Common myeloid progenitor, CD34-positive (primary cell): ENCODE results near the gene FAM13A.
"Not testable (repeated sequence)": the region's sequence is repeated elsewhere in the genome, so short reads cannot be mapped to it uniquely, and the experiment has no call there.

Experiments
- CTCF ChIA-PET: fragments of 350-600 bp; sonication (Branson Sonifier 250); formaldehyde crosslinking; loops from one replicate; lab custom pipeline; 2021; ENCODE audit warnings: antibody characterized with exemption; lab: Charles Lee
- POLR2A ChIA-PET: fragments of 350-600 bp; sonication (Branson Sonifier 250); formaldehyde crosslinking; loops from one replicate; lab custom pipeline; 2021; ENCODE audit warnings: antibody characterized with exemption; lab: Charles Lee
- DNase-seq, 3 donors: peaks; one replicate each; pipeline versions ENCODE4 v3.0.0 to v3.0.0-alpha.2; 2013
- H3K27ac ChIP-seq, 2 experiments: 1 replicate in 1 of 2; 2 replicates in 1 of 2; pipeline ENCODE4 v1.7.0; 2013; ENCODE audit warnings: inconsistent platforms in 2 of 2, low read length in 2 of 2, mild to moderate bottlenecking in 2 of 2, low read depth in 1 of 2, moderate library complexity in 1 of 2; ENCODE audit not compliant: severe bottlenecking in 2 of 2, insufficient read depth in 1 of 2, poor library complexity in 1 of 2
- H3K27me3 ChIP-seq, 5 experiments: replicated peaks in 2 of 5; 1 replicate in 3 of 5; 2 replicates in 2 of 5; pipeline versions ENCODE4 v1.6.1 to v1.7.0; 2013; ENCODE audit warnings: low read length in 4 of 5, mild to moderate bottlenecking in 2 of 5, moderate library complexity in 2 of 5, inconsistent platforms in 1 of 5; ENCODE audit not compliant: insufficient read depth in 5 of 5, control insufficient read depth in 4 of 5
- H3K36me3 ChIP-seq, 4 experiments: 1 replicate in 2 of 4; 2 replicates in 2 of 4; pipeline versions ENCODE4 v1.6.1 to v1.7.0; 2013; ENCODE audit warnings: low read length in 3 of 4, control low read depth in 1 of 4, mild to moderate bottlenecking in 1 of 4; ENCODE audit not compliant: control insufficient read depth in 4 of 4, insufficient read depth in 4 of 4
- H3K4me1 ChIP-seq, 4 experiments: 1 replicate in 3 of 4; 2 replicates in 1 of 4; pipeline versions ENCODE4 v1.6.1 to v1.7.1; 2013; ENCODE audit warnings: low read length in 3 of 4, mild to moderate bottlenecking in 3 of 4, control low read depth in 1 of 4, inconsistent platforms in 1 of 4, moderate library complexity in 1 of 4; ENCODE audit not compliant: control insufficient read depth in 4 of 4, insufficient read depth in 4 of 4; ENCODE audit errors: control extremely low read depth in 1 of 4
- H3K4me3 ChIP-seq, 7 experiments: 1 replicate in 4 of 7; 2 replicates in 3 of 7; pipeline versions ENCODE4 v1.5.1 to v1.7.0; 2013; ENCODE audit warnings: mild to moderate bottlenecking in 7 of 7, low read length in 6 of 7, moderate library complexity in 6 of 7, inconsistent platforms in 2 of 7, low read depth in 2 of 7, control low read depth in 1 of 7; ENCODE audit not compliant: insufficient read depth in 4 of 7, control insufficient read depth in 1 of 7; ENCODE audit errors: extremely low read depth in 1 of 7
- H3K9me3 ChIP-seq, 5 experiments: 1 replicate in 4 of 5; 2 replicates in 1 of 5; pipeline versions ENCODE4 v1.6.1 to v1.7.1; 2013; ENCODE audit warnings: low read length in 4 of 5, mild to moderate bottlenecking in 2 of 5, inconsistent platforms in 1 of 5, low read depth in 1 of 5, moderate library complexity in 1 of 5; ENCODE audit not compliant: control insufficient read depth in 4 of 5, insufficient read depth in 2 of 5; ENCODE audit errors: control extremely low read depth in 1 of 5
- WGBS: methylation state at CpG from one replicate; pipeline ENCODE4 v1.1.5; 2013; ENCODE audit not compliant: insufficient coverage; 5-methylcytosine and 5-hydroxymethylcytosine counted together

Gene FAM13A

DNA sequence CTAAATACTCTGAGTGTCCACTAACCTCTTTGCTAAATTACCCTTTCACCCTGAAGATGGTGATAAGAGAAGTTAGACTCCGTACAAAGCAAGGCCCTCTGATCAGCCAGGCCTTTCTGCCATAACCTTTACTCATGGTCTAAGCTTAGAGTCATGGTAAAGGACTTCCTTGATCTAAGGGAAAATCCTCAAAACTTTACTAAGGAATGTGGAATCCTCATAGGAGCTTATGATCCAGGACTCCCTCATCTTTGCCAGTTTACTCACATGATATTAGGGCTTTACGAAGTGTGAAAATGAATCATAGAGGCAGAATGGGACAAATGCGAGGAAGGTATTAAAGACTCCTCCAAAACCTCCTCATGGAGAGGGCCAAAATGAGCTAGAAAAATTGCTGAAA lies 7.9 kb upstream of the FAM13A start:
- CTCF ChIA-PET, result interaction anchor here (1.6 kb wide), 1 partner anchor 9 kb away, joined by 7 read pairs; no protein-coding TSS in a partner anchor
- Histone ChIP-seq H3K27ac (no peak overlapping the region), H3K4me3 (no peak overlapping the region), H3K4me1 (peaks cover 0 to 8% (median 3%) of the 10 kb centered on the region in 4 experiments), H3K27me3 (no peaks in the 10 kb centered on the region), H3K36me3 (no peaks in the 10 kb centered on the region), H3K9me3 (peaks cover 0 to 7% (median 2%) of the 10 kb centered on the region in 5 experiments)
- WGBS, result 100% methylated on average over 2 of the region's 3 CpGs
- no peak for DNase-seq
- POLR2A ChIA-PET, result no interaction called here

DNA sequence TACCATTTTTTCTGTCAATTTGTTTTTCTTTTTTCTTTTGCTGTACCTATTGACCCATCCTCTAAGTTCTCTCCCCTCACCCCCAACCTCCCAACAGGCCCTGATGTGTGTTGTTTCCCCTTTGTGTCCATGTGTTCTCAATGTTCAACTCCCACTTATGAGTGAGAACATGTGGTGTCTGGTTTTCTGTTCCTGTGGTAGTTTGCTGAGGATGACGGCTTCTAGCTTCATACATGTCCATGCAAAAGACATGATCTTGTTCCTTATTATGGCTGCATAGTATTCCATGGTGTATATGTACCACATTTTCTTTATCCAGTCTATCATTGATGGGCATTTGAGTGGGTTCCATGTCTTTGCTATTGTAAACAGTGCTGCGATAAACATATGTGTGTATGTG lies 859 bp upstream of the FAM13A start:
- peak overlapping the region in 1 of 7 experiments; percentile 80 for H3K4me3 ChIP-seq
- no CpG with 5 or more reads among the region's 2 CpGs for WGBS
- CTCF ChIA-PET, result interaction anchor here (1.5 to 1.6 kb wide), 3 partner anchors 10 to 240 kb away, joined by 3 to 6 read pairs (median 4); no protein-coding TSS in a partner anchor
- H3K36me3 ChIP-seq, H3K27me3 ChIP-seq, H3K9me3 ChIP-seq, POLR2A ChIA-PET, DNase-seq: not testable (repeated sequence)
- H3K4me1 ChIP-seq, result peaks cover 13 to 40% (median 24%) of the 10 kb centered on the region in 4 experiments
- peak overlapping the region in 1 of 2 experiments; percentile 85 for H3K27ac ChIP-seq

GRCh38 chr4:89056292-89056952 lies 563 bp downstream of the FAM13A start:
- H3K4me3 ChIP-seq, result peak overlapping the region in 6 of 7 experiments; percentile 54 to 80 (median 69)
- WGBS, result 20% methylated on average over 1 of the region's 2 CpGs
- H3K4me1 ChIP-seq, result peaks cover 13 to 40% (median 24%) of the 10 kb centered on the region in 4 experiments
- H3K27me3 ChIP-seq, result no peaks in the 10 kb centered on the region
- peak overlapping the region; percentile 48 to 85 for H3K27ac ChIP-seq
- POLR2A ChIA-PET, result interaction anchor here (0.6 kb wide), 1 partner anchor 13 kb away, joined by 3 read pairs; no protein-coding TSS in a partner anchor
- DNase-seq, result no peak
- peaks cover 0 to 1% (median 0%) of the 10 kb centered on the region in 4 experiments for H3K36me3 ChIP-seq
- CTCF ChIA-PET, result interaction anchor here (0.6 to 2.4 kb wide), 8 partner anchors 8 to 350 kb away, joined by 3 to 7 read pairs (median 4); no protein-coding TSS in a partner anchor
- H3K9me3 ChIP-seq, result peaks cover 0 to 8% (median 0%) of the 10 kb centered on the region in 5 experiments

GRCh38 chr4:89055157-89056080 lies 1.6 kb downstream of the FAM13A start:
- ChIA-PET CTCF (interaction anchor here (0.6 to 2.4 kb wide), 7 partner anchors 9 to 349 kb away, joined by 3 to 7 read pairs (median 4); no protein-coding TSS in a partner anchor), POLR2A (interaction anchor here (0.6 kb wide), 2 partner anchors 14 to 20 kb away, joined by 3 read pairs; no protein-coding TSS in a partner anchor)

GRCh38 chr4:89054627-89055026 lies 2.4 kb downstream of the FAM13A start:
- H3K36me3 ChIP-seq, result peaks cover 0 to 2% (median 0%) of the 10 kb centered on the region in 4 experiments
- peaks cover 0 to 11% (median 3%) of the 10 kb centered on the region in 5 experiments for H3K9me3 ChIP-seq
- no peaks in the 10 kb centered on the region for H3K27me3 ChIP-seq
- ChIA-PET POLR2A (no interaction called here), CTCF (interaction anchor here (0.6 to 2.4 kb wide), 5 partner anchors 10 to 328 kb away, joined by 3 to 7 read pairs (median 4); no protein-coding TSS in a partner anchor)
- peak overlapping the region in 3 of 7 experiments; percentile 68 to 80 (median 73) for H3K4me3 ChIP-seq
- H3K4me1 ChIP-seq, result peaks cover 13 to 40% (median 24%) of the 10 kb centered on the region in 4 experiments
- DNase-seq, result no peak
- 100% methylated on average over 1 of the region's 1 CpG for WGBS
- no peak overlapping the region for H3K27ac ChIP-seq

More at GRCh38 chr4:89055157-89056080, 1.6 kb downstream of the FAM13A start:
- Histone ChIP-seq H3K9me3 (peaks cover 0 to 11% (median 3%) of the 10 kb centered on the region in 5 experiments), H3K36me3 (peaks cover 0 to 2% (median 0%) of the 10 kb centered on the region in 4 experiments), H3K27ac (peak overlapping the region in 1 of 2 experiments; percentile 85), H3K4me1 (peaks cover 13 to 40% (median 24%) of the 10 kb centered on the region in 4 experiments), H3K27me3 (no peaks in the 10 kb centered on the region), H3K4me3 (peak overlapping the region in 6 of 7 experiments; percentile 23 to 80 (median 61))
- WGBS, result no CpG with 5 or more reads among the region's 1 CpG
- peak in 1 of 3 donors; percentile 31 for DNase-seq

- CTCF ChIA-PET, result interaction anchor here (0.8 kb wide), 1 partner anchor 26 kb away, joined by 3 read pairs; no protein-coding TSS in a partner anchor
- DNase-seq, result no peak
- POLR2A ChIA-PET, result no interaction called here
Observed at GRCh38 chr4:89049853-89050252, 7.1 kb downstream of the FAM13A start.

More at GRCh38 chr4:89049853-89050252, 7.1 kb downstream of the FAM13A start:
- 100% methylated on average over 1 of the region's 2 CpGs for WGBS
- Histone ChIP-seq H3K4me3 (no peak overlapping the region), H3K4me1 (peaks cover 0 to 13% (median 8%) of the 10 kb centered on the region in 4 experiments), H3K27ac (no peak overlapping the region), H3K27me3 (no peaks in the 10 kb centered on the region), H3K9me3 (peaks cover 0 to 11% (median 3%) of the 10 kb centered on the region in 5 experiments), H3K36me3 (peaks cover 0 to 2% (median 0%) of the 10 kb centered on the region in 4 experiments)
